HG03565 (cell line): ENCODE measurements around the gene AIG1.
"Not testable (repeated sequence)": the region's sequence is repeated elsewhere in the genome, so short reads cannot be mapped to it uniquely, and the experiment has no call there.

Experiments
- ATAC-seq: cut with Tn5 transposase; IDR thresholded peaks from one replicate; pipeline ENCODE4 v1.9.1; 2021; ENCODE audit warnings: mild to moderate bottlenecking, moderate library complexity; ENCODE audit not compliant: unreplicated experiment

AIG1 gene

GRCh38 chr6:143222801-143223231 is 162.1 kb downstream of the AIG1 start:
- no peak for ATAC-seq

GRCh38 chr6:143223895-143224294 is 163.2 kb downstream of the AIG1 start:
- no peak for ATAC-seq

DNA sequence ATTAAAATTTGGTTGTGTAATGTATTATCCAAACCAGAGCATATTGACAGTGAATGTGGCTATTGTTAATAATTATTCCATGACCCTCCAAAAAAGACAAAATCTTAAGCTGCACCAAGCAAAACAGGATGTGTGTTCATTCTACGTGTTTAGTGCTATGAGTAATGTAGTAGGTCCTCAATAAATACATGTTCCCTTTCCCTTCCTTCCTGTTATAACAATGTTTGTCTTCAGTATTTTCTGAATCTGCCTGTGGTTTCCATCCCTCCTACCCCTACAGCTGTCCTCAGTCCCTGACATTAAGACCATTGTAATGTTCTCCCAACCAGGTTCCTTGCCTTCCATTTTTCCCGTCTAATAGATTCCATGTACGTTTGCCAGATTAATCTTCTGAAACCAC is 163.8 kb downstream of the AIG1 start:
- no peak for ATAC-seq

GRCh38 chr6:143225929-143226328 is 165.2 kb downstream of the AIG1 start:
- ATAC-seq: no peak

DNA sequence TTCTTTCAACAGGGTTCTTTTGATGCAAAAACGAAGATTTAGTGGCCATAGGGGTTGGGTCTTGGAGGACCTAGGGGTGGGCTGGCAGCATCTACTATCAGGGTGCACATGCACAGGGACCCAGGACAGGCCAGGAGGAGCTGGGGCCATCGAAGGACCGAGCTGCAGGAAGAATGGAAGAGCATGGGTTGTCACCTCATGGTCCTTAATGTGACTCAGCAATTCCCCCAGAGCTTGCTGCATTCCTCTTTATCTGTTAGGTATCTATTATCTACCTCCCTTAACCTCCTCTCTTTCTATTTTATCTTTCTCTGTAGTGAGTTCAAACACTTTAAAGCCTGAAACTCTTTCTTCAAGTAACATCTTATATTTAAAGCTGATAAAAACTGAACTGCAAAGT is 167.0 kb downstream of the AIG1 start:
- no peak for ATAC-seq

DNA sequence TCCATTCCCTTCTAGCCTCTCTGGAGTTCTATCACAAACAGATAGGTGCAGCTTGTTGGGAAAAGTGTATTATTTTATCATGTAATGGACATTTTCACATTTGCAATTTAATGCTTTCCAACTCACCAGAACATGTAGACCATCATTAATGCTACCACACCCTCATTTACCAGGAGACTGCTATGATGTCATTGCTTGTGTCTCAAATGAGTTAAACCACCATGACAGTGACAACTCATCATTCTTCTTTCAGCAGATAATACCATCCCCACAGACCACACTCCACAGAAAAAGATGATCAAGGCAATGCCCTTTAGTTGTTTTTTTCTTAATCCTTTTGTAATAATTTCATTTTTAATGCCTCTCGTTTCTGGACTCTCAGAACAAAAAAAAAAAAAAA is 168.7 kb downstream of the AIG1 start:
- ATAC-seq: no peak

GRCh38 chr6:143232849-143233248 is 172.2 kb downstream of the AIG1 start:
- no peak for ATAC-seq

- no peak for ATAC-seq
These were observed 173.0 kb downstream of the AIG1 start for GRCh38 chr6:143233554-143234285.

- ATAC-seq: no peak
These were observed 174.0 kb downstream of the AIG1 start for GRCh38 chr6:143234734-143235133.

DNA sequence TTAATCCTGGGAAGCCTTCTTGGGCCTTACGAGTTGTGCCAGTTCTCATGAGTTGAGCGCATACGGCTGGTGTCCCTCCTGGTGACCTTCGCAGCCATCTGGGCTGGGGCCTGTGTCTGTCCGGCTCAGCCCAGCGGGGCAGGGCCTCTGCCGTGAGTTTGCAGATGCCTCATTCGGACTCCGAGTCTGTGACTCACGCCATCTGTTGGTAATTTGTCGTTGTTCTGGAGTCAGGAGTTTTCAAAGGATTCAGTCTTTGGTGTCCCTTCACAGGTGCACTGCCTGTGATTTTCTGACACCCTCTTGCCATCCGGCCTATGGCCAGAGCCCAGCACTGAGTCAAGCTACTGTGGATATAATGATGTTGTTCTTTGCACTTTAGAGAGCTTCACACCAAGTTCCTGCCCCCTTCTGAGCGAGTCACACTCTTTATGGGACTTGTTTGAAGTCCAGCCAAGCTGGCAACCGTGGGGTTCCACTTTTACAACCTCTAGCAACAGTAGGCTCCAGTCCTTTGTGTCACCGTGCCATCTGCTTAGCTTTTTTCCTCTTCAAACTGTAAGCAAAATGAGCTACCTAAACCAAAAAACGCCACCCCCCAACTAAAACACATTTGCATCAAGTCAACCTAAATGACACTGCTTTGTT is 175.6 kb downstream of the AIG1 start:
- ATAC-seq: no peak

DNA sequence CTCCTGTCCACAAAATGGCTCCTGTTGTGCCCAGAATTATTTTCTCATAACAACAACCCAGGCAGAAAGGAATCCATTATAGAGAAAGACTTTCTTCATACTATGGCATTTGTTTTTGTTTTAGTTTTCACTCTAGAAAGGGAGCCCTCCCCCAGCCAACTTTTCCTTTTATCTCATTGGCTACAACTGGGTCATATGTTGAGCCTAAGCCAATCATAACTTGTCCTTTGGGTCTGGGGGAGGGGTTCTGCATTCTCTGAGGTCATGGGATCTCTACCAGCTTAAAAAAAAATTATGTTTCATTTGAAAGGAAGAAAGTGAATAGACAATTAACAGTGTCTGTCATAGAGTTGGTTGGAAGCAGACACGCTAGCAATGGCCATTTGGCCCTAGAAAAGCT is 177.6 kb downstream of the AIG1 start:
- no peak for ATAC-seq

DNA sequence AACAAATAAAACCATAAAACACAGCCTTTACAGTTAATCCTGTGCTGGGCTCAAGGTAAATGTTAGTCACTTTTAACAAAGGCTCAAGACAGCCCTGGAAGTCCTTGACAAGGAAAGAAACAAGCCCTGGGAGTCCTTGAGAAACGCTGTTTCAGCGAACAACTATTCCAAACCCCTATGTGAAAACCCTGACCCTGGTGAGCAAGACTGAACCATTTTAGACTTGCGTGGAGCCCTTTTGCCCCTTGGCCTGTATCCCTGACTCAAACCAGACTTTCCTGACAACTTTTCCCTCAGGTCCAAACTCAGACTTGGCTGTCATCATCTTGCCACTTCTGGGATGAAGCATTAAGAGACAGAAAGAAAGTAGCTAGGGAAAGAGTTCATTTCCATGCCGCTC is 180.4 kb downstream of the AIG1 start:
- no peak for ATAC-seq

GRCh38 chr6:143241911-143242310 is 181.2 kb downstream of the AIG1 start:
- ATAC-seq: no peak

GRCh38 chr6:143243786-143244185 is 183.1 kb downstream of the AIG1 start:
- no peak for ATAC-seq

DNA sequence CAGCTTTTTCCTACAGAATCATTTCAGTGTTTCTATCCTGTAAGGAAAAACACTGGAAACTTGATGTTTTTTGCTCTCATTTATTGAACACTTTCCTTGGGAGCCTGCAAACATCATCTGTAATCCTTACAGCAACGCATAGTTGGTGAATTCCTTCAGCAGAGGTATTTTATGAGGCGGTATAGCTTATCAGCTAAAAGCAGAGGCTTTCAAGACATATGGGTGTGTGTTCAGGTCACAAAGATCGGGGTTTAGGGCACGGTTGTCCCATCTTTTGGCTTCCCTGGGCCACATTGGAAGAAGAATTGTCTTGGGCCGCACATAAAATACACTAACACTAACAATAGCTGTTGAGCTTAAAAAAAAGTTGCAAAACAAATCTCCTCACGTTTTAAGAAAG is 185.0 kb downstream of the AIG1 start:
- no peak for ATAC-seq

GRCh38 chr6:143246166-143246775 is 185.6 kb downstream of the AIG1 start:
- not testable (repeated sequence) for ATAC-seq

DNA sequence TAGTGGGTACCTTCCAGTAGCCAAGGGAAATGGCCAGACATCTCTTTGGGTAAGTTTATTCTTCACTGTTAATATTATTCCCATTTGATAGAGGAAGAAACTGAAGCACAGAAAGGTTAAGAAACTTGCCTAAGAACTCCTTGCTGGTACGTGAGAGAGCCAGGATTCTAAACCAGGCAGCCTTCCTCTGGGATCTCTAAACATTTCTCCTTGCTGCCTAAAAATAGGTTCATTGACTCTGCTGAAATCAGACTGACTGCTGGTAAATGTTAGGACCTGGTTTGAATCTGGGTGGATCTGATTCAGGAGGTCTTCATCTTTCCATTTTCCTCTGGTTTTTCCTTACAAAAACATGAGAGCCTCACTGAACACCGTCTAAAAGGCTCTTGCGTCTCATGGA is 186.9 kb downstream of the AIG1 start:
- ATAC-seq: no peak

DNA sequence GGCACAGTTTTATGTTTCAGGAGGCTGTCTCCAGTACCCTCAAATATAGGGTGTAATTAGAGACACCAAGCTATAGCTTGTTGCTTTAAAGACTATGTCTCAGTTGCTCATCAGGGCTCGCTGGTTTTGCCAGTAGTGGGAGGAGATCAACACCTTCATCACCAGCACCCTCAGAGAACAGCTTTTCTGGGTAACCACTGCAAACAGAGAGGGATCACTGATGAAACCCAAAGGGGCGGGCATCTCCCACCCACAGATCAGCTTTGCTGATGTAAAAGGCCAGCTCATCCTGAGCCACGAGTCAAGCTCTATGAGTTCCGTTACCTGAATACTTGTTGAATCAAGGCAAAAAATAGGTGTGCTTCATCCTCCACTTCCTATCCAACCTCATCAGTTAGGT is 187.7 kb downstream of the AIG1 start:
- no peak for ATAC-seq

- no peak for ATAC-seq
These were observed 190.6 kb downstream of the AIG1 start for GRCh38 chr6:143251288-143251687.

DNA sequence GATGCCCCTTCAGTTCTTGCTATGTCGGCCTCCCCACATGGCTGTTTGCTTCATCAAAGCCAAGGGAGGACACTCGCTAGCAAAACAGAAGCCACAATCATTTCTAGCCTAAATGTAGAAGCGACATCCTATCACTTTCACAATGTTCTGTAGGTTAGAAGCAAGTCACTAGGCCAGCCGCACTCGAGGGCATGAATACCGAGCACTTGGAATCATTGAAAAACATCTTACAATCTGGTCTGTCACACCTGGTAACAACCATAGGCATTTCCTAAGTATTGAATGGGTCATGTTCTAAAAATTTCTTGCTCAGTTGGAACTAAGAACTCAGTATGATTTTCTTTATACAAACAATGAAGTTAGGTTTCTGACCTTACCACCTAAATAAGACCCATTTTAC is 192.3 kb downstream of the AIG1 start:
- no peak for ATAC-seq

- ATAC-seq: no peak
These were observed 192.9 kb downstream of the AIG1 start for GRCh38 chr6:143253586-143253985.

GRCh38 chr6:143258945-143259344 is 198.3 kb downstream of the AIG1 start:
- no peak for ATAC-seq
